ENCODE results near the gene TCOF1.

TCOF1 gene

DNA sequence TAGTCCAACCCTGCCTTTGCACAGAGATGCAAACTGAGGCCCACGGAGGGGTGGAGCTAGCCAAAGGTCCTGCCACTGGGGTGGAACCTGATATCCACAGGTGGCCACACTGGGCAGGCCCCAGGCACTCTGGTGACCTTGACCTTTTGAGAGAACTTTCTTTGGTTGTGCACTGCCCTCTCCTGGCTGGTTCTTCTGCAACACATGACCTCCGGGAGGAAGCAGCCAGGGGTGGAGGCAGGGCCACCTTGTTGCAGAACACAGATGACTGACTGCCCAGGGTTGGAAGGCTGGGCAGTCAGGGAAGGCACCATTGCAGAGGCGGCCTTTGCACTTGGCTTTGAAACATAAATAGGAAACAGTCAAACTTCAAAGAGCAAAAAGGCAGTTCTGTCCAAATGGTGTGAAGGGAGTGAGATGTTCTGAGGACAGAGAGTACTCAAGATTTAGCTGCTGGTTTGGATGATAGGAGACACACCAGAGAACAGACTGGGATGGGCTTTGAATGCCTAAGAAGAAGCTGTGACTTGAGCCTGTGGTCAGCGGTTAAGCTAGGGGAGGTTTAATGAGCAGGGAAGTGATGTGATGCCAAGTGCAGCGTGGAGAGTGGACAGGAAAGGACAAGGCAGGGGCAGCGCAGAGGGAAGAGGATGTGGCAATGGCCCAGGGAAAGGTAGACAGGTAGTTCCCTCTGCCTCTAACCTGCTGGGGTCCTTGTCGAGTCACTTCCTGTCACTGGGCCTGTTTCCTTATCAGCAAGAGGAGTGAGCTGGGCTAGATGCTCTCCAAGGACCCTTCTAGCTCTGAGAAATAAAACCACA, 6.8 kb upstream of the TCOF1 start:
- DNase-seq (ENCODE audit: low spot score) (peak; percentile 76), FAIRE-seq (peak; percentile 62)

DNA sequence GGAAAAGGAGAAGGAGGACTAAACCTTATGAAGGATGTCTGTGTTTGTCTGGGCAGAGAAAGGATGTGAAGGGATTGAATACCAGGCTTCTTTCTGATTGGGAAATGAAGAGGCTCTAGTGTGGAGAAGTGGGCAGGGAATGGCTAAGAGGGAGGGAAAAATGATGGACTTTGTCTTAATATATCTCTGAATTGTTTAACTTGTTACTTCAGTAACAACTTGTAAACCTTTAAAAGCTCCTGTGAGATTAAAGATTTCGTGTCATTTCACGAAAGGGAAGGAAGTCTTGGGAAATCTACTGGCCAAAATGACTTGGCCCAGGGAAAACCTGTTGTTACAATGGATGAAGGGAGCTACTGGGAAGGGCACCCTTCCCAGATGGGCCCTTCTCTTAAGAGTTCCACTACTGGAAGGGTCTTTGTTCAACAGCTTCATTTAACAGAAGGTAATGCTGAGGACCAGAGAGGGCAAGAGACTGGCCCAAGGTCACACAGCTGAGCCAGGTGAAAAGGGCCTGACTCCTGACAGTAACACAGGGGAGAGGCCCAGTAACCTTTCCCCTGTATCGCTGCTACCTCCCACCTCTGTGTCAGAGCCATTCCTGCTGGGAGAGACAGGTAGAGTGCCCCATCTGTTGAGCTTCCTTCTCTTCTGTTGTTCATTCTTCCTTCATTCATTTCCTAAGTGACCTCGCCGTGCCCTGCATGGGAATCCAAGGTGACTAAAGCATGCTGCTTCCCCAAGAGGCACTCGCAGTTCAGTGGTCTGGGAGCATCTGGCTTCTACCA, 5.1 kb upstream of the TCOF1 start:
- no peak for DNase-seq (ENCODE audit: low spot score)
- no peak for FAIRE-seq

DNA sequence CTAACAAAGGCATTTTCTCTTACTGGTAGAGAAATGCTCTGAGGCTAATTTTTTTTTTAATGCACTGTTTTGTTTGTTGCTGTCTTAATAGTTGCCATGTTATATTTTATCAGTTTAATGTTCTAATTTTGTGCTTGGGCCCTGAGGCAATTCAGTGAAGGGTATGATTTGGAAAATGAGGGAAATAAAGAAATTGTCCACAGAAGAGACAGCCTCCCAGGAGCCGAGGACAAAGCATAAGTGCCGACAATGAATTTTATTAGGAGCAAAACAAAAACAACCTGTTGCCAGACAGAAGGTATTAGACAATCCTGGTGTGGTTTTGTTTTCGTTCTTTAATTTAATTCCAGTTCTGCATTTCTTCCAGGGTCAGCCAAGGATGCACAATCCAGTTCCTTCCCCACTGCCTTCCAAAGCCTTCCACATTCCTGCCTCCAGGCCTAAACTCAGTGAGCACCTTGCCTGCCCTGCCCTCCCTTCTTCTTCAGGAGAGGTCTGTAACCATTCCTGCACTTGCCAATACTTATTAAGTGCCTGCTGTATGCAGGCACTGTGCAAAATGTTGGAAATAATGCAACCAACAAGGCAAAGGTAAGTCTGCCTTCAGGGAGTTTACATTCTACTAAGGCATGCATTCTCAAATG, 4.3 kb upstream of the TCOF1 start:
- DNase-seq (ENCODE audit: low spot score) (no peak), FAIRE-seq (no peak)

DNA sequence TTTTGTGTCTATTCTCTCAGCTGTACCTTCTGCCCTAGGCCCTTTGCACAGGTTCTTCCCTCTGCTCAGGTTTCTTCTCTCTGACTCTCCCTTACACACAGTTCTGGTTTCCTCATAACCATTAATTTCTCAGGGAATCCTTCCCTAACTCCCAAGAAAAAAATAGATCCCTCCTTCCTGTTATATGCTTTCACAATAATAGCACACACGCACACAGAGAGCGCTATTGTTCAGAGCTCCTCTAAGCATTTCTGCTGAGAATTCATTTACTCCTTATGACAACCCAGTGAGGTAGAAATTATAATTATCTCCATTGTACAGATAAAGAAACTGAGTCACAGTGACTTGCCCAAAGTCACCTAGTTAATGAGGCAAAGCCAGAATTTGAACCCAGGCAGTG, 1.7 kb upstream of the TCOF1 start:
- FAIRE-seq (no peak), DNase-seq (ENCODE audit: low spot score) (no peak)

DNA sequence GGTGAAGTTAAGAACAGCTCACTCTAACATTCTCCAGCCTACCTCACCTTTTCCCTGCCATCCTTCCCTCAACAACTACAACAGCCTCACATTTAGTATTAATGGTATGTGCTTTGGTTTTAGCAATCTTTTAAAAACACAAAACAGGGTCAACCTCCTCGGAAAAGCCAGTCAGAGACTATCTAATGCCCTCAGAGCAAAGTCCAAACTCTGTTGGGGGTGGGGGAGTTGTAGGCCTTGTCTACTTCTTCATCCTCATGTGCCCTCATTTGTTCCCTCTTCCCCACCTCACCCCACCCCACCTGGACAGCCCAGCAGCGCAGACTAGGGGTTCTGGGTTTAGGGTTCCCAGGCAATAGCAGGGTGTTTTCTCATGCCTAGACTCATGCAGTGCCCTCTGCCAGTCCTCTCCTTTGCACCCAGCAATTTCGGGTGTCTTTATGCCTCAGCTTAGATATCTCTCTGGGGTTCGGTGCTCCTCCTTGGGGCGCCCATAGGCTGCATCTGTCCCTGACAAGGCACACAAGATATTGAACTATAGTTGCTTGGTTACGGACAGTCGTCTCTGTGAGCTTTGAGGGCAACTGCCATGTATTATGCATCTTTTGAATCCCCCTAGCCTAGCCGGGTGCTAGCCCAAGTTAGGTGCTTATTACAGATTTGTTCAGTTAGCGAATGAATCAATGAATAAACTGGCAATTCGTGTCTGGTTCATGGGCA, 762 bp upstream of the TCOF1 start:
- DNase-seq (ENCODE audit: low spot score) (no peak), FAIRE-seq (no peak)

DNA sequence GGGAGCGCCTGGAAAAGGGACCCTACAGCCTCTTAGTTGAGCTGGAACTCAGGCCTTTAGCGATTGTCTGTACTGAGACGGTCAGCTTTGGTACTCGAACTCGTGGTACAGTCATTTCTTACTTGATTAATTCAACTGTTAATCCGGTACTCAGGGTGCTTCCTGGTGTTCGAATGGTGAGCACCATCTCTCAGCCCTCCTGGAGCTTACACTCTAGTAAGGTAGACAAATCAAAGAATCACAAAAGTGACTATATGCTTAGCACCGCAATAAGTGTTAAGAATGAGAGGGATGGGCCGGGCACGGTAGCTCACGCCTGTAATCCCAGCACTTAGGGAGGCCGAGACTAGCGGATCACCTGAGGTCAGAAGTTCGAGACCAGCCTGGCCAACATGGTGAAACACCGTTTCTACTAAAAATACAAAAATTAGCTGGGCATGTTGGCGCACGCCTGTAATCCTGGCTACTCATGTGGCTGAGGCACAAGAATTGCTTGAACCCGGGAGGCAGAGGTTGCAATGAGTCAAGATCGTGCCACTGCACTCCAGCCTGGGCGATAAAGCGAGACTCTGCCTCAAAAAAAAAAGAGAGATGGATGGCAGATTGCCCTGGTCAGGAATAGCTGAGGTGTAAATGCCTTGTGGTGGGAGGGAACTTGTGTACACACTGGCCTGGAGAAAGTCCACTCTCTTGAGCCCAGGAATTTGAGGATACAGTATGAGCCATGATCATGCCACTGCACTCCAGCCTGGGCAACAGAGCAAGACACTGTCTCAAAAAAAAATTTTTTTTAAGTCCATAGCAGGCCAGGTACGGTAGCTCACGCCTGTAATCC, 981 bp downstream of the TCOF1 start:
- no peak for DNase-seq (ENCODE audit: low spot score)

DNA sequence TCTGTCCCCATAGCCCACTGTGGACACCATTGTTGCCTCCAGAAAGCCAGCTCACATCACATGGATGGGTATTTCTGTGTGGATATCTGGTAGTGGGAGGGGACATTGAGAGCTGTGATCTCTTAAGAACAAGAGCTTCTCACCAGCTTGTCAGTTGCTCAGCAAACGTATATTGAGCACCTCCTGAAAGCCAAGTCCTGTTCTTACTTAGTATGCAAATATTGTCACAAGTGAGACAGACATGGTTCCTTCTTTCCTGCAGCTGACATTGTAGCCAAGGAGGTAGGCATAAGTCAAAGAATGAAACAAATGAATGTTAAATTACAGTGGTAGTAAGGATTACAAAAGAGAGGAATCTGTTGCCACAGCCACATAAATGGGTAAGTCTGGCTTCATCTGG, 3.8 kb downstream of the TCOF1 start:
- DNase-seq (ENCODE audit: low spot score) (no peak), FAIRE-seq (no peak)

More for the DNA sequence above, 981 bp downstream of the TCOF1 start:
- FAIRE-seq: no peak

DNA sequence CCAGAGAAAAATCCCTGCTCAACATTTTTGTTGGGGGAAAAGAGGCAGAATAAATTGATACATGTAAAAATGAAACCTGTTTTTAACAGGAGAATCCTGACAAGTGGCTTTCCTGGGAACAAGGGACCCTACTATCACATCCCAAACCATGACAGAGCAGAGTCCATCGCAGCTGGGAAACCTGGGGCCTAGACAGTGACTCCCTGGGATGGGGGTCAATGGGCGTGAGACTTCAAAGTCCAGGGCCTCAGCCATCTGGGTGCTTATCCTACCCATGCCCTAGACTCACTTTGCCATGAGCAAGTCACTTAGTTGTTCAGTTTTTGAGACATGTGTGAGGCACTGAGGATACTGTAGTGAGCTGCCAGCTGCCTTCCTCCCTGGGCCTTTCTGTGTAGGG, 5.7 kb downstream of the TCOF1 start:
- no peak for FAIRE-seq
- no peak for DNase-seq (ENCODE audit: low spot score)

DNA sequence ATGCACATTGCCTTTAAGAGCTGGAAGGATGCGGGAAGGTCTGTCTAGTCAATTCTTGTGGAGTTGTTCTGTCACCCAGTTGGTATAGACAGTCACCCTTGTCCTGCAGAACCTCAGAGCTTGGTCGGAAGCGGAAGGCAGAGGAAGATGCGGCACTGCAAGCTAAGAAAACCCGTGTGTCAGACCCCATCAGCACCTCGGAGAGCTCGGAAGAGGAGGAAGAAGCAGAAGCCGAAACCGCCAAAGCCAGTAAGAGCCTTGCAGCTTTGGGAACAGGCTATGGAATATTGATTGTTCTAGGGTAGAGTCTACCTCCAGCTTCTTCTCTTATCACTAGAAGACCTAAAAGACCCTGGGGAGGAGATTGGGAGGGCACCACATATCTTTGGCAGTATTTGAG, 6.5 kb downstream of the TCOF1 start:
- no peak for FAIRE-seq
- no peak for DNase-seq (ENCODE audit: low spot score)

DNA sequence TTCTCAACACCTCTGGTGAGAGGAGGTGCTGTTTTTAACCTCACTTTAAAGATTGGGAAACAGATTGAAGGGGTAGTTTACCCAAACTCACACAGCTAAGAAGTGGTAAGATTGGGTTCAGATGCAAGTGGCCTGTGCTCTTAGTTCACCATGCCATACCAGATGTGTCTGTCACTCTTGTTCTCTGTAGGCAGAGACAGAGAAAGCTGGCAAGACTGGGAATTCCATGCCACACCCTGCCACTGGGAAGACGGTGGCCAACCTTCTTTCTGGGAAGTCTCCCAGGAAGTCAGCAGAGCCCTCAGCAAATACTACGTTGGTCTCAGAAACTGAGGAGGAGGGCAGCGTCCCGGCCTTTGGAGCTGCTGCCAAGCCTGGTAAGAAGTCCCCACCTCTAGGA, 11.0 kb downstream of the TCOF1 start:
- FAIRE-seq (no peak), DNase-seq (ENCODE audit: low spot score) (no peak)

DNA sequence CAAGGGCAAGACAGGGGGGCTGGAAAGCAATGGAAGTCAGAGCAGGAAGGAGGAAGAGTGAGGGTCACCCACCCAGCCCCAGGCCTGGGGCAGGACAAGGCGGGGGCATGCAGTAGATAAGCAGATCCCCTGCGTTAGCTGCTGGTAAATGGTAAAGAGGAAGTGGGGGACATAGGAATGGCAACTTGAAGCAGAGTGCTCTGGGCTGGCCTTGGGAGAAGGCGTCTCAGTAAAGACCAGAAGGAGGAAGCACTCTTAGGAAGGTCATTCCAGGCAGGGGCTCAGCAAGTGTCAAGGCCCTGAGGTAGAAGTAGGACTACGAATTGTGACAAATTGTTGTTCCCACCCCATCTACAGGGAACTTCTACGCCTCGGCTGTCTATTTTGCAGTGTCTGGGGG, 15.1 kb downstream of the TCOF1 start:
- DNase-seq (ENCODE audit: low spot score) (no peak), FAIRE-seq (no peak)

DNA sequence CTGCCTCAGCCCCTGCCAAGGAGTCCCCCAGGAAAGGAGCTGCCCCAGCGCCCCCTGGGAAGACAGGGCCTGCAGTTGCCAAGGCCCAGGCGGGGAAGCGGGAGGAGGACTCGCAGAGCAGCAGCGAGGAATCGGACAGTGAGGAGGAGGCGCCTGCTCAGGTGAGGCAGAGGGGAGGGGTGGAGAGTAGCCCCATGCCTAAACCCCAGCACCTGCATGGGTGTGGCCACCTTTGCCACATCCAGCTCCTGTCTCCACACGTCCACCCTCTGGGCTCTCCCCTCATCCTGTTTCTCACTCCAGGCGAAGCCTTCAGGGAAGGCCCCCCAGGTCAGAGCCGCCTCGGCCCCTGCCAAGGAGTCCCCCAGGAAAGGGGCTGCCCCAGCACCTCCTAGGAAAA, 17.2 kb downstream of the TCOF1 start:
- DNase-seq (ENCODE audit: low spot score): no peak
- FAIRE-seq: no peak

DNA sequence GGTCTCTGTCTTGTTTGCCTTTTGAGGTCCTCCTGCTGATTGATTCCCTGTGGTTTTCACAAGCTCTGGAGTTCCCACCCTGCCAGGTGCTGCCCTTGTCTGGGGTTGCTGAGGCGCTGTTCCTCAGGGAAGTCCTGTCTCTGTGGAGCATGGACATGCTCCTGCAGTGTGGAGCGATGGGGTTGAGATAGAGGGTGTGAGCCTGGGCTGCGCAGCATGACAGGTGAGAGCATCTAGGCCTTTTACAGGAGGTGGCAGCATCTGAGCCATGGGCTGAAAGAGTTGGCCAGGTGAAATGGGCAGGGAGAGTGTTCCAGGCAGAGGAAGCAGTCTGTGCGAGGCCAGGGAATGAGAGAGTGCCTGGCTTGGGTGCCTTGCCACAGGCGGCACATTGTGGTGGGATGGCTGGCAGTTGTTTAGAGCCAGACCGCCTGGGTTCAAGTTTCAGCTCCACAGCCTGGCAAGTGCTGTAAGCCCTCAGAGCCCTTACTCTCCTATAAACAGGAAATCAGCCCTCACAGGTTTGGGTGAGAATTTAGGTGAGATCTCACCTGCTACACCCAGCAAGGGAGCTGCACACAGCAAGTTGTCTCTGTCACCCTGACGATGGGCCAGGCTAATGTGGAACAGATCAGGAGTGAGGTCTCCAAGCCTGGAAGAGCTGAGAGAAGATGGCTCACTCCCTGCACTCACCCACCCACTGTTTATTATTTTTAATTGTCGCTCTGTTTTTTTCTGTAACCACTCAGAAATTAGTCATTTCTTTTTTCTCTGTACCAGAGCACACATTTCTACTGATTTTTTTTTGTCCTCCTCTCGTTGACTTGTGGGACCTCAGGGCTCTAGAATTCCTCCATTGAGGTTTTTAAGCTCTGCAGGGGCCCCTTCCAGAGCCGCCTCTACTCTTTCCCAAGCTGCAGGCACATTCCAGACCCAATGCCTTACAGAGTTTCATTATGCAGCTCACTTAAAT, 19.6 kb downstream of the TCOF1 start:
- FAIRE-seq: no peak
- no peak for DNase-seq (ENCODE audit: low spot score)

DNA sequence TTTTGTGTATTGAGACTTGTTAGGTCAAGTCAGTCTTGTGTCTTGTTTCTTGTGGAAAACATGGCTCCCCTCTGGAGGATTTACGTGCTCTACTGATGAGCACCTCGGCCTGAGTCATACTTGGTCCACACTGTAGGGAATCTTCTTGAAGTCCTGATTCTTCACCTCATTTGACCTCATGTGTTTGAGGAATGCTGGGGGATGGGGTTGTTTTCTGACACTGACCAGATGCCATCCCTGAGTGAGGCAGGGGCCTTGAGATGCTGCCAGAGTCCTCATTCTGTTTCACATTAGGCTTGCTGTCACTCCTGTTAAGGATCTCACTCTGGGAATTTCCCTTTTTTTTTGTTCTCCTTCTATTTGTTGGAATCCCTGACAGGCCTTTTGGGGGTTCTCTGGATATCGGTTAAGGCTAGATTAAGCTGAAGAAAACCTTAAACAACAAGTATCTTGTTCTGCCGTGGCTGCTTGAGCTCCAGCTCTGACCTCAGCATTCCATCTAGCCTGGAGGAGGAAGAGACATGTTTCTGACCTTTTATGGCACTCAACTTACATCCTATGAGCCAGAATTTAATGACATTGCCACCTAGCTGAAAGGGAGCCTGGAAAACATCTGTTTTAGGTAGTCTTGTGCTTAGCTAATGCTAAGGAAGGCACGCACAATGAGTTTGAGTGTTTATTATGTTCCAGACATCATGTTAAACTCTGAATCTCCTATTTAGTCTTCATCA, 20.6 kb downstream of the TCOF1 start:
- FAIRE-seq (no peak), DNase-seq (ENCODE audit: low spot score) (no peak)

DNA sequence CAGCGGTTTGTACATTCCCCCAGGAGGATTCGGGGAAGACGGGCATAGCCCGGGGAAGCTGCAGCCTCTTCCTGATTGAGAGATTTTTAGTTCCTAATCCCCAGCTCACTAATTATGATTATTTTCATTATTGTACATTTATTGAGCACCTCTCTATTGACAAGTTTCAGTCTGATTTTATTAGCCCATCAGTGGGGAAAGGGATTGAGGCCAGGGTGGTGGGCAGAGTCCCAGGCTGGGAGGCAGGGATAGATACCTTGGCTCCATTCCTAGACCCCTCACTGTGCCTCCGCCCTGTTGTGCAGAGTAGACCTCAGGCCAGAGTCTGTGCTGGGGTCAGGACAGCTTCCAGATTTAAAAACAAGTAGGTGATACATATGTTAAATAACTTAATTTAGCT, 27.2 kb downstream of the TCOF1 start:
- FAIRE-seq (no peak), DNase-seq (ENCODE audit: low spot score) (no peak)

DNA sequence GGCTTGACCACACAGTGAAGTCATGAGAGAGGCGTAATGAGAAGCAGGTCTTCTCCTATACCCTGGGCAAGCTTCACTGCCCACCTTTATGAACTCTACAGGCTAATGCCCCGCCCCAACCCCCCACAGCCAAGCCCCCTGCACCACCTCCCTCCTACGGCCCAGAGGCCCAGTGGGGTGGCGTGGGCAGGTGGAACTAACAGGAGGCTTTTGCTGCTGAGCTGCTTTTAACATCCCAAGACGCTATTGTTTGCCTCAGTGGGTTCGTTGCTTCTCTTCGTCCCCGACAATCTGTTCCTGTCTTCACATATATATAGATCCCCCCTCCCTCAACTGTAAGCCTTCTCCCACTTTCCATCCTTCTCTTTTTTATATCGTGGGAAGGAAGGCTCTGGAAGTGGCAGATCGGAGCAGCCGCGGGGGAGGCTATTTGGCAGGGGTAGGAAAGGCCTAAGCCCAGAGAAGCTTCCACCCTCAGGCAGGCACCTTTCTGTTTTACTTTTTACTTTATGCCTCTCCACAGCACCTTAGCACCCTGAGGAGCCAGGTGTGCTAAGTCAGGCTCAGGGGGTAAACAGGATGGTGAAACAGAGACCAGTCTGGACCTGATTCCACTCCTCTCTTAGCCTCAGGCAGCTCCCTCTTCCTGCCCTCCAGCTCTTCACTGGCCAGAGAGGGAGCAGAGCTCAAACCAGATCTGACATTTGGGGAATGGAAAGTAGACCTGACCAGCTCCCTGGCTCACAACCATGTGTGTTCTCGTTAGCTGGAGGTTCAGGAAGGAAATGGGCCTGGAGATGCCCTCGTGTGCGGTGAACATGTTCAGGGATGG, 28.7 kb downstream of the TCOF1 start:
- FAIRE-seq (no peak), DNase-seq (ENCODE audit: low spot score) (no peak)

DNA sequence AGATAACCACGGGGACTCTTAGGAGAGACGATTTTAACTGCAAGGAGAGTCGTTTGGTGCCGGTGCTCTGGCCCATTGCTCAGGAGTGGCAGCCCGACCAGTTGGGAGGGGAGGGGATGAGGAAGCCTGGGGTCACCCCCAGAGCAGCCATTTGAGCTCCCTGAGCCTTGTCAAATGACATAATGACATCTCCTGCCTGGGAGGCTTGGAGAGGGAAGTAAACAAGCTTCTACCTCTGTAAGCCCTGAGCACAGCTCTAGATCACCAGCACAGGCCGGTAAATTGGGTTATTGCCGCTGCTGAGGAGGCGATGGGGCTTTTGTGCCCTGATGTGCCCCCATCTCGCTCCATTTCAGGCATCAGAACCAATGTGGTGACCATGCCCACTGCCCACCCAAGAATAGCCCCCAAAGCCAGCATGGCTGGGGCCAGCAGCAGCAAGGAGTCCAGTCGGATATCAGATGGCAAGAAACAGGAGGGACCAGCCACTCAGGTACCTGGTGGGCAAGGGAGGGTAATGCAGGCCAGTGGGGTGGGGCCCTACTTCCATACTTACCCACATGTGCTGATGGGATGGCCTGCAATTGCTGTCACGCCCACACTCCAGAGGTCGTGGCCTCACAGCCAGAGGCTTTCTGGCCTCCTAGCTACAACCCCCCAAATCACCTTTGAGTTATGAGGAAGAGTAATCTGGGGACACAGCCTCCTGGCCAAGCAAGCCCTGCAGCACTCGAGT, 32.2 kb downstream of the TCOF1 start:
- FAIRE-seq (no peak), DNase-seq (ENCODE audit: low spot score) (no peak)

All from urothelium cell line (cell line).